Upper lobe of left lung (tissue), 4 donors: ENCODE data around the gene UBR2.
"Not testable (repeated sequence)": the region's sequence is repeated elsewhere in the genome, so short reads cannot be mapped to it uniquely, and the experiment has no call there.

Experiments
- CTCF ChIP-seq, 6 experiments: fragments of 450-650 bp in 4 of 6; fragments of 200-600 bp in 2 of 6; sonication (generic) in 2 of 6; IDR thresholded peaks; one replicate each; pipeline ENCODE4 v1.5.1; 2016 to 2019; ENCODE audit warnings: antibody characterized with exemption in 6 of 6
- EP300 ChIP-seq, 4 donors: sonication (generic); formaldehyde crosslinking; IDR thresholded peaks; one replicate each; pipeline ENCODE4 v1.5.1; 2017; ENCODE audit warnings: antibody characterized with exemption in 4 of 4, control low read depth in 2 of 4
- POLR2A ChIP-seq, 4 donors: fragments of 450-650 bp; IDR thresholded peaks; one replicate each; pipeline ENCODE4 v1.5.1; 2016 to 2017; ENCODE audit warnings: antibody characterized with exemption in 4 of 4, mild to moderate bottlenecking in 2 of 4
- POLR2AphosphoS5 ChIP-seq, 2 donors: sonication (generic); formaldehyde crosslinking; IDR thresholded peaks; one replicate each; pipeline ENCODE4 v1.5.1; 2017; ENCODE audit warnings: antibody characterized with exemption in 2 of 2

GRCh38 chr6:42567237-42567636, 3.4 kb downstream of the UBR2 start:
- not testable (repeated sequence) for TF ChIP-seq POLR2AphosphoS5, CTCF, EP300, POLR2A (IDR thresholded peaks at IDR 0.05)
